Neuronal stem cell (in vitro differentiated cells): ENCODE results near the gene SAMD14.

Experiments
- DNase-seq: peaks from one replicate; pipeline ENCODE4 v3.0.0-alpha.2; 2013; ENCODE audit warnings: low spot score
- H2AFZ ChIP-seq: one replicate; pipeline ENCODE4 v1.6.1; 2013; ENCODE audit warnings: mild to moderate bottlenecking, low read length, inconsistent platforms
- H2AK5ac ChIP-seq: 2 replicates; pipeline ENCODE4 v1.6.1; 2013; ENCODE audit warnings: low read depth, mild to moderate bottlenecking, inconsistent platforms, low read length, moderate library complexity, mixed read lengths
- H2BK120ac ChIP-seq: 2 replicates; pipeline ENCODE4 v1.6.1; 2013; ENCODE audit warnings: low read depth, mild to moderate bottlenecking, inconsistent platforms, low read length, moderate library complexity, mixed read lengths
- H2BK12ac ChIP-seq: one replicate; pipeline ENCODE4 v1.6.1; 2013; ENCODE audit warnings: low read length, inconsistent platforms
- H2BK15ac ChIP-seq: 2 replicates; pipeline ENCODE4 v1.6.1; 2013; ENCODE audit warnings: mild to moderate bottlenecking, low read length, inconsistent platforms, mixed read lengths
- H2BK5ac ChIP-seq: one replicate; pipeline ENCODE4 v1.6.1; 2013; ENCODE audit warnings: inconsistent platforms, mild to moderate bottlenecking, low read length, moderate library complexity
- H3K14ac ChIP-seq: one replicate; pipeline ENCODE4 v1.6.1; 2013; ENCODE audit warnings: low read length, inconsistent platforms
- H3K18ac ChIP-seq: 2 replicates; pipeline ENCODE4 v1.6.1; 2013; ENCODE audit warnings: low read length, inconsistent platforms
- H3K23ac ChIP-seq: 2 replicates; pipeline ENCODE4 v1.6.1; 2013; ENCODE audit warnings: low read depth, mild to moderate bottlenecking, mixed read lengths, low read length, inconsistent platforms; ENCODE audit not compliant: poor library complexity
- H3K27ac ChIP-seq: replicated peaks from 3 replicates; pipeline ENCODE4 v1.5.1; 2013; ENCODE audit warnings: low read length, inconsistent platforms
- H3K27me3 ChIP-seq, 3 experiments: 2 replicates each; pipeline ENCODE4 v1.6.1; 2013; ENCODE audit warnings: low read length in 3 of 3, mild to moderate bottlenecking in 2 of 3, inconsistent platforms in 1 of 3, low read depth in 1 of 3, mixed read lengths in 1 of 3, moderate library complexity in 1 of 3; ENCODE audit not compliant: control insufficient read depth in 3 of 3, insufficient read depth in 3 of 3
- H3K36me3 ChIP-seq, 2 donors: replicated peaks in 1 of 2; 2 replicates each; pipeline ENCODE4 v1.6.1; 2013; ENCODE audit warnings: low read length in 2 of 2; ENCODE audit not compliant: control insufficient read depth in 2 of 2, insufficient read depth in 2 of 2
- H3K4ac ChIP-seq: 2 replicates; pipeline ENCODE4 v1.6.1; 2013; ENCODE audit warnings: inconsistent platforms, mild to moderate bottlenecking, low read length, moderate library complexity
- H3K4me1 ChIP-seq, 2 donors: 1 replicate in 1 of 2; 2 replicates in 1 of 2; pipeline ENCODE4 v1.6.1; 2013; ENCODE audit warnings: low read length in 2 of 2, low read depth in 1 of 2; ENCODE audit not compliant: control insufficient read depth in 2 of 2, insufficient read depth in 1 of 2
- H3K4me2 ChIP-seq: one replicate; pipeline ENCODE4 v1.6.1; 2013; ENCODE audit warnings: mild to moderate bottlenecking, low read length, inconsistent platforms; ENCODE audit not compliant: insufficient read depth, poor library complexity, severe bottlenecking
- H3K4me3 ChIP-seq, 2 donors: 2 replicates each; pipeline ENCODE4 v1.5.1; 2013; ENCODE audit warnings: low read length in 2 of 2, mild to moderate bottlenecking in 2 of 2, inconsistent platforms in 1 of 2, moderate library complexity in 1 of 2
- H3K79me1 ChIP-seq: one replicate; pipeline ENCODE4 v1.6.1; 2013; ENCODE audit warnings: low read depth, mild to moderate bottlenecking, inconsistent platforms, low read length, moderate library complexity
- H3K9ac ChIP-seq: one replicate; pipeline ENCODE4 v1.6.1; 2013; ENCODE audit warnings: mild to moderate bottlenecking, low read depth, low read length, inconsistent platforms; ENCODE audit not compliant: poor library complexity
- H3K9me3 ChIP-seq, 2 donors: replicated peaks in 1 of 2; 2 replicates each; pipeline versions ENCODE3 to v1.6.1; 2013; ENCODE audit warnings: low read length in 2 of 2, mild to moderate bottlenecking in 2 of 2, inconsistent platforms in 1 of 2, low read depth in 1 of 2, mixed read lengths in 1 of 2, moderate library complexity in 1 of 2; ENCODE audit not compliant: control insufficient read depth in 2 of 2, insufficient read depth in 1 of 2
- H4K8ac ChIP-seq: one replicate; pipeline ENCODE4 v1.6.1; 2013; ENCODE audit warnings: low read depth, mild to moderate bottlenecking, inconsistent platforms, low read length, moderate library complexity
- H4K91ac ChIP-seq: one replicate; pipeline ENCODE4 v1.6.1; 2013; ENCODE audit warnings: low read length, low read depth, mild to moderate bottlenecking, inconsistent platforms; ENCODE audit not compliant: poor library complexity
- WGBS, 2 donors: extraction: QIAGEN DNeasy Blood & Tissue Kit; methylation state at CpG; one replicate each; pipeline ENCODE4 v1.1.7; 2013; ENCODE audit warnings: missing lambda C conversion rate in 2 of 2, mixed read lengths in 1 of 2; ENCODE audit not compliant: insufficient read length in 2 of 2, insufficient replicate concordance in 1 of 2; ENCODE audit errors: extremely low coverage in 2 of 2; 5-methylcytosine and 5-hydroxymethylcytosine counted together

SAMD14 gene

GRCh38 chr17:50128441-50129352, 1.3 kb downstream of the SAMD14 start:
- Histone ChIP-seq H2AFZ (peak overlapping the region; percentile 98), H2BK15ac (peak overlapping the region; percentile 11), H2BK5ac (peak overlapping the region; percentile 63), H3K4me2 (peak overlapping the region; percentile 82), H3K23ac (peak overlapping the region; percentile 82), H3K4me1 (peaks cover 18 to 19% of the 10 kb centered on the region in 2 donors), H3K27me3 (no peaks in the 10 kb centered on the region), H3K14ac (peak overlapping the region; percentile 14), H2BK120ac (peak overlapping the region; percentile 83), H3K9ac (peak overlapping the region; percentile 85), H3K4me3 (peak overlapping the region; percentile 57 to 88), H4K91ac (peak overlapping the region; percentile 46), H3K36me3 (peaks cover 3 to 4% of the 10 kb centered on the region in 2 donors), H3K79me1 (no peaks in the 10 kb centered on the region), H3K9me3 (no peaks in the 10 kb centered on the region), H3K27ac (peak overlapping the region; percentile 74), H4K8ac (no peak overlapping the region), H2AK5ac (peak overlapping the region; percentile 99), H3K4ac (peak overlapping the region; percentile 60), H3K18ac (peak overlapping the region; percentile 92), H2BK12ac (no peak overlapping the region)
- DNase-seq, result no peak
- WGBS, 2 donors, result no CpG with 5 or more reads among the region's 32 CpGs

GRCh38 chr17:50127697-50128361, 2.1 kb downstream of the SAMD14 start:
- WGBS, 2 donors, result no CpG with 5 or more reads among the region's 6 CpGs
- Histone ChIP-seq H3K4me2 (no peak overlapping the region), H3K4me3 (no peak overlapping the region), H3K18ac (peak overlapping the region; percentile 32), H3K23ac (no peak overlapping the region), H3K79me1 (no peaks in the 10 kb centered on the region), H2AFZ (no peak overlapping the region), H3K4ac (peak overlapping the region; percentile 42), H2BK15ac (no peak overlapping the region), H3K36me3 (peaks cover 2 to 5% of the 10 kb centered on the region in 2 donors), H2BK5ac (no peak overlapping the region), H3K9me3 (no peaks in the 10 kb centered on the region), H3K14ac (no peak overlapping the region), H2AK5ac (peak overlapping the region; percentile 3), H3K4me1 (peaks cover 24 to 27% of the 10 kb centered on the region in 2 donors), H3K27ac (no peak overlapping the region), H2BK120ac (no peak overlapping the region), H3K27me3 (no peaks in the 10 kb centered on the region), H3K9ac (no peak overlapping the region), H2BK12ac (no peak overlapping the region), H4K8ac (no peak overlapping the region), H4K91ac (no peak overlapping the region)
- DNase-seq, result no peak

- Histone ChIP-seq H4K91ac (no peak overlapping the region), H3K14ac (no peak overlapping the region), H3K18ac (no peak overlapping the region), H2BK5ac (no peak overlapping the region), H3K27me3 (no peaks in the 10 kb centered on the region), H3K27ac (no peak overlapping the region), H3K4me1 (peaks cover 22 to 24% of the 10 kb centered on the region in 2 donors), H2AK5ac (no peak overlapping the region), H3K36me3 (peaks cover 7 to 11% of the 10 kb centered on the region in 2 donors), H2BK12ac (no peak overlapping the region), H4K8ac (no peak overlapping the region), H3K9ac (no peak overlapping the region), H3K4ac (no peak overlapping the region), H3K23ac (no peak overlapping the region), H3K9me3 (no peaks in the 10 kb centered on the region), H2BK15ac (no peak overlapping the region), H2AFZ (no peak overlapping the region), H2BK120ac (no peak overlapping the region), H3K4me2 (no peak overlapping the region), H3K4me3 (no peak overlapping the region), H3K79me1 (no peaks in the 10 kb centered on the region)
- DNase-seq, result no peak
- WGBS, 2 donors, result no CpG with 5 or more reads among the region's 4 CpGs
Observed at GRCh38 chr17:50125420-50125997, 4.5 kb downstream of the SAMD14 start.
